ENCODE data around the gene LY6G5C. TPM values are rescaled to one million over a fixed set of nuclear protein-coding genes. Genes with fewer than 3 reads are reported as not detected.

The LY6G5C gene
- total and polyA plus RNA-seq, 4 donors, result 0.59 to 2.5 (median 1.1) TPM

DNA sequence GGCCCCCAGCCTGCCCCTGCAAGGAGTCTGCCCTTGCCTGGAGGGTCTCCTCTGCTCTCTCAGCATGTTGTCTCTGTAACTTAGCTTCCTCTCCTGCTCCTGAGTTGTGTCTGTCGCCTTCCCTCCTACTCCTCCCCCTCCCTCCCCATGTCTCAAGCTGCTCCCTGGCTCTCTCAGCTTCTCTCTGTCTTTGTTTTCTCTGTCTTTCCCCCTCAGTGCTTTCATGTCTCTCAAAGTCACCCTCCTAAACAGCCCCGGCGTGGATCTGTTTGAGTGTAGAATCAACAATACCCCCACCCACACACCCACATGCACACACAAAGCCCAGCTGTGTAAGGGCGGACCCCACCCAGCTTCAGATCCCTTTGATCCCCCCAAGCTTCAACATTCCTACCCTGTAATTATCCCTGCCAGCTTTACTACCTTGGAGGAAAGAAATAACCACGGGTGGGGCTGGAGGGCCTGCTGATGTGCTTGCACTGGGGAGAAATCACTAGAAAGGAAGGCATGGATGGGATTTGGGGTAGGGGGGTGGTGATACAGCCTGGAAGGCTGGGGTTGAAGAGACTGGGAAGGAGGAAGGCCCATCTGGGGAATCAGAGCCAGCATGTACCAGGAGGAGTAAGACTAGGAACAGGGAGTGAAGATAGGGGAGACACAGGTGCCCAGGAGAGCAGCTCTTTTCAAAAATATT lies 33.3 kb upstream of the LY6G5C start:
- DNase-seq (ENCODE audit: low spot score), result no peak
- Histone ChIP-seq H3K9ac (ENCODE audit: low read depth in 1 of 2, low read length in 2 of 2) (no peak overlapping the region), H3K27ac (ENCODE audit: low read depth in 1 of 2, low read length in 2 of 2) (no peak overlapping the region), H3K27me3 (ENCODE audit: control insufficient read depth in 4 of 4, insufficient read depth in 4 of 4, low read length in 3 of 4) (no peaks in the 10 kb centered on the region), H3K36me3 (ENCODE audit: control insufficient read depth in 4 of 4, insufficient read depth in 3 of 4, low read depth in 1 of 4, low read length in 3 of 4) (no peaks in the 10 kb centered on the region), H3K9me3 (ENCODE audit: control insufficient read depth in 4 of 4, low read length in 3 of 4) (no peaks in the 10 kb centered on the region), H3K4me3 (ENCODE audit: low read depth in 1 of 3, low read length in 3 of 3) (no peak overlapping the region), H3K4me1 (ENCODE audit: control insufficient read depth in 4 of 4, insufficient read depth in 4 of 4, low read length in 3 of 4) (no peaks in the 10 kb centered on the region)
- TF ChIP-seq YY1 (IDR thresholded peaks at IDR 0.05) (no peak), EGR1 (IDR thresholded peaks at IDR 0.05; ENCODE audit: low read depth in 2 of 2) (no peak), RXRA (IDR thresholded peaks at IDR 0.05) (no peak), GABPA (IDR thresholded peaks at IDR 0.05 in 1 of 2, conservative IDR thresholded peaks at IDR 0.05 in 1 of 2) (no peak), FOXA1 (IDR thresholded peaks at IDR 0.05) (no peak), FOXA2 (IDR thresholded peaks at IDR 0.05) (no peak), HNF4G (IDR thresholded peaks at IDR 0.05) (no peak), RAD21 (IDR thresholded peaks at IDR 0.05) (no peak), SP1 (IDR thresholded peaks at IDR 0.05) (no peak), NR2F2 (IDR thresholded peaks at IDR 0.05) (no peak), TAF1 (conservative IDR thresholded peaks at IDR 0.05) (no peak), JUND (IDR thresholded peaks at IDR 0.05) (no peak), HNF4A (conservative IDR thresholded peaks at IDR 0.05) (no peak)
- TF ChIP-seq, protein P1, sequence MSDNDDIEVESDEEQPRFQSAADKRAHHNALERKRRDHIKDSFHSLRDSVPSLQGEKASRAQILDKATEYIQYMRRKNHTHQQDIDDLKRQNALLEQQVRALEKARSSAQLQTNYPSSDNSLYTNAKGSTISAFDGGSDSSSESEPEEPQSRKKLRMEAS (IDR thresholded peaks at IDR 0.05), result no peak
- TF ChIP-seq, protein P2, sequence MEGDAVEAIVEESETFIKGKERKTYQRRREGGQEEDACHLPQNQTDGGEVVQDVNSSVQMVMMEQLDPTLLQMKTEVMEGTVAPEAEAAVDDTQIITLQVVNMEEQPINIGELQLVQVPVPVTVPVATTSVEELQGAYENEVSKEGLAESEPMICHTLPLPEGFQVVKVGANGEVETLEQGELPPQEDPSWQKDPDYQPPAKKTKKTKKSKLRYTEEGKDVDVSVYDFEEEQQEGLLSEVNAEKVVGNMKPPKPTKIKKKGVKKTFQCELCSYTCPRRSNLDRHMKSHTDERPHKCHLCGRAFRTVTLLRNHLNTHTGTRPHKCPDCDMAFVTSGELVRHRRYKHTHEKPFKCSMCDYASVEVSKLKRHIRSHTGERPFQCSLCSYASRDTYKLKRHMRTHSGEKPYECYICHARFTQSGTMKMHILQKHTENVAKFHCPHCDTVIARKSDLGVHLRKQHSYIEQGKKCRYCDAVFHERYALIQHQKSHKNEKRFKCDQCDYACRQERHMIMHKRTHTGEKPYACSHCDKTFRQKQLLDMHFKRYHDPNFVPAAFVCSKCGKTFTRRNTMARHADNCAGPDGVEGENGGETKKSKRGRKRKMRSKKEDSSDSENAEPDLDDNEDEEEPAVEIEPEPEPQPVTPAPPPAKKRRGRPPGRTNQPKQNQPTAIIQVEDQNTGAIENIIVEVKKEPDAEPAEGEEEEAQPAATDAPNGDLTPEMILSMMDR (IDR thresholded peaks at IDR 0.05; ENCODE audit: low read depth, low read length, missing input control), result no peak
- TF ChIP-seq, protein P3, sequence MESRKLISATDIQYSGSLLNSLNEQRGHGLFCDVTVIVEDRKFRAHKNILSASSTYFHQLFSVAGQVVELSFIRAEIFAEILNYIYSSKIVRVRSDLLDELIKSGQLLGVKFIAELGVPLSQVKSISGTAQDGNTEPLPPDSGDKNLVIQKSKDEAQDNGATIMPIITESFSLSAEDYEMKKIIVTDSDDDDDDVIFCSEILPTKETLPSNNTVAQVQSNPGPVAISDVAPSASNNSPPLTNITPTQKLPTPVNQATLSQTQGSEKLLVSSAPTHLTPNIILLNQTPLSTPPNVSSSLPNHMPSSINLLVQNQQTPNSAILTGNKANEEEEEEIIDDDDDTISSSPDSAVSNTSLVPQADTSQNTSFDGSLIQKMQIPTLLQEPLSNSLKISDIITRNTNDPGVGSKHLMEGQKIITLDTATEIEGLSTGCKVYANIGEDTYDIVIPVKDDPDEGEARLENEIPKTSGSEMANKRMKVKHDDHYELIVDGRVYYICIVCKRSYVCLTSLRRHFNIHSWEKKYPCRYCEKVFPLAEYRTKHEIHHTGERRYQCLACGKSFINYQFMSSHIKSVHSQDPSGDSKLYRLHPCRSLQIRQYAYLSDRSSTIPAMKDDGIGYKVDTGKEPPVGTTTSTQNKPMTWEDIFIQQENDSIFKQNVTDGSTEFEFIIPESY (IDR thresholded peaks at IDR 0.05), result no peak
- TF ChIP-seq, protein P4, sequence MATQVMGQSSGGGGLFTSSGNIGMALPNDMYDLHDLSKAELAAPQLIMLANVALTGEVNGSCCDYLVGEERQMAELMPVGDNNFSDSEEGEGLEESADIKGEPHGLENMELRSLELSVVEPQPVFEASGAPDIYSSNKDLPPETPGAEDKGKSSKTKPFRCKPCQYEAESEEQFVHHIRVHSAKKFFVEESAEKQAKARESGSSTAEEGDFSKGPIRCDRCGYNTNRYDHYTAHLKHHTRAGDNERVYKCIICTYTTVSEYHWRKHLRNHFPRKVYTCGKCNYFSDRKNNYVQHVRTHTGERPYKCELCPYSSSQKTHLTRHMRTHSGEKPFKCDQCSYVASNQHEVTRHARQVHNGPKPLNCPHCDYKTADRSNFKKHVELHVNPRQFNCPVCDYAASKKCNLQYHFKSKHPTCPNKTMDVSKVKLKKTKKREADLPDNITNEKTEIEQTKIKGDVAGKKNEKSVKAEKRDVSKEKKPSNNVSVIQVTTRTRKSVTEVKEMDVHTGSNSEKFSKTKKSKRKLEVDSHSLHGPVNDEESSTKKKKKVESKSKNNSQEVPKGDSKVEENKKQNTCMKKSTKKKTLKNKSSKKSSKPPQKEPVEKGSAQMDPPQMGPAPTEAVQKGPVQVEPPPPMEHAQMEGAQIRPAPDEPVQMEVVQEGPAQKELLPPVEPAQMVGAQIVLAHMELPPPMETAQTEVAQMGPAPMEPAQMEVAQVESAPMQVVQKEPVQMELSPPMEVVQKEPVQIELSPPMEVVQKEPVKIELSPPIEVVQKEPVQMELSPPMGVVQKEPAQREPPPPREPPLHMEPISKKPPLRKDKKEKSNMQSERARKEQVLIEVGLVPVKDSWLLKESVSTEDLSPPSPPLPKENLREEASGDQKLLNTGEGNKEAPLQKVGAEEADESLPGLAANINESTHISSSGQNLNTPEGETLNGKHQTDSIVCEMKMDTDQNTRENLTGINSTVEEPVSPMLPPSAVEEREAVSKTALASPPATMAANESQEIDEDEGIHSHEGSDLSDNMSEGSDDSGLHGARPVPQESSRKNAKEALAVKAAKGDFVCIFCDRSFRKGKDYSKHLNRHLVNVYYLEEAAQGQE (IDR thresholded peaks at IDR 0.05), result no peak
- TF ChIP-seq, protein P5, sequence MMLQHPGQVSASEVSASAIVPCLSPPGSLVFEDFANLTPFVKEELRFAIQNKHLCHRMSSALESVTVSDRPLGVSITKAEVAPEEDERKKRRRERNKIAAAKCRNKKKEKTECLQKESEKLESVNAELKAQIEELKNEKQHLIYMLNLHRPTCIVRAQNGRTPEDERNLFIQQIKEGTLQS (IDR thresholded peaks at IDR 0.05), result no peak
- WGBS, result 66% methylated on average over 5 of the region's 5 CpGs

All from liver (tissue), 9 donors.